ENCODE measurements around the gene IL18R1. TPM values are rescaled to one million over a fixed set of nuclear protein-coding genes. Genes with fewer than 3 reads are reported as not detected.

Gene IL18R1
- total RNA-seq, 4 donors from 2014 or later = 1.7 to 9.4 (median 3.0) TPM

DNA sequence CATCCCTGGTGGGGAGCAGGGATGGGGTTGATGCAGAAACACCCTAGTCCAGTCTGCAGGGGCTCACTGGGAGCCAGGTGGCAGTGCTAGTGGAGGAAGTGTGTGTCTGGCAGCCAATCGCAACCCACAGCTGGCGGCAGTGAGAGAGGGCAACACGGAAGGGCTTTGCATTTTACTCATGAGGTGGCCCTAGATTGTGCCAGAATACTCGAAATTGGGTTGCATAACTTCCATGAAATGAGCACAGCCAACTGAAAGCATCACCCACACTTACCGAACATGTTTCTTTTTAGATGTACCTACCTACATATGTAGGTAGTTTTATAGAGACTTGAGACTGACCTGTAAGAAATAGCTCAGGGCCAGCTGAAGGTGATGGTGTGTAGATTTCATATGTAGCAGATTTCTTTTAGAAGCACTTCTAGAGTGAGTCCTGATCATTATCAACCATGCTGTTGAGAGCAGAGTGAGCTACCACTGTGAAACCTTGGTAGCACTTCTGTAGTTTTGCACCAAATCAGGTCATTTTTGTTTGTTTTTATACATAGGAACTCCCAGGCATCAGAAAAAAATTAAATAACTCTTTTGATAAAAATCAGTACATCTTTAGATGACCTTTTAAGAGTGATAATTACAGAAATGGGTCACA is 13.0 kb downstream of the IL18R1 start:
- H3K36me3 ChIP-seq = no peaks in the 10 kb centered on the region
- intact Hi-C loops (cut with DNase I) = no loop called here

DNA sequence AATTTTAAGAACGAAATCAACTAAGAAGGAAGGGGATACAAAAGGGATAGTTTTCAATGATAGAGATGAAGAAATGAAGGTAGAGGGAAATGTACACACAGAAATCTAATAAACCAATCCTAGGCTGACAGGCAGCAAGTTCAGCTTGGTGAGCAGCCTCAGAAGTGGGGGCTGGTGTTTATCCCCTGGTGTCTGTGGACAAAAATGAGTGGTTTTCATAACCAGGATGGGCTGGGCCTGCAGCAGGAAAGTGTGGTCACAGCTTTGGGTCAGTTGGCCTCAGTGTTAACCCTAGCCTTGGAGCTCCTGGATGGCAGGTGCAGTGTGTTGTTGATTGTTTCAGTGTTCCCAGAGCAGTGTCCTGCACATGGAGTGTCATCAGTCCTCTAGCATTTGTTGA is 14.3 kb downstream of the IL18R1 start:
- Histone ChIP-seq H3K4me1 (no peaks in the 10 kb centered on the region), H3K27ac (no peak overlapping the region), H3K36me3 (no peaks in the 10 kb centered on the region), H3K9me3 (no peaks in the 10 kb centered on the region), H3K4me3 (replicated peaks in 1 of 3) (no peak overlapping the region), H3K27me3 (no peaks in the 10 kb centered on the region)
- no peak for TF ChIP-seq POLR2A (IDR thresholded peaks at IDR 0.05)
- TF ChIP-seq, protein P1, sequence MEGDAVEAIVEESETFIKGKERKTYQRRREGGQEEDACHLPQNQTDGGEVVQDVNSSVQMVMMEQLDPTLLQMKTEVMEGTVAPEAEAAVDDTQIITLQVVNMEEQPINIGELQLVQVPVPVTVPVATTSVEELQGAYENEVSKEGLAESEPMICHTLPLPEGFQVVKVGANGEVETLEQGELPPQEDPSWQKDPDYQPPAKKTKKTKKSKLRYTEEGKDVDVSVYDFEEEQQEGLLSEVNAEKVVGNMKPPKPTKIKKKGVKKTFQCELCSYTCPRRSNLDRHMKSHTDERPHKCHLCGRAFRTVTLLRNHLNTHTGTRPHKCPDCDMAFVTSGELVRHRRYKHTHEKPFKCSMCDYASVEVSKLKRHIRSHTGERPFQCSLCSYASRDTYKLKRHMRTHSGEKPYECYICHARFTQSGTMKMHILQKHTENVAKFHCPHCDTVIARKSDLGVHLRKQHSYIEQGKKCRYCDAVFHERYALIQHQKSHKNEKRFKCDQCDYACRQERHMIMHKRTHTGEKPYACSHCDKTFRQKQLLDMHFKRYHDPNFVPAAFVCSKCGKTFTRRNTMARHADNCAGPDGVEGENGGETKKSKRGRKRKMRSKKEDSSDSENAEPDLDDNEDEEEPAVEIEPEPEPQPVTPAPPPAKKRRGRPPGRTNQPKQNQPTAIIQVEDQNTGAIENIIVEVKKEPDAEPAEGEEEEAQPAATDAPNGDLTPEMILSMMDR (IDR thresholded peaks at IDR 0.05) = no peak
- 96 to 97% methylated on average over 1 of the region's 1 CpG for WGBS, 2 donors
- intact Hi-C loops (cut with DNase I) = no loop called here
- DNase-seq = no peak

More for the DNA sequence above, 13.0 kb downstream of the IL18R1 start:
- no peaks in the 10 kb centered on the region for H3K4me1 ChIP-seq
- H3K4me3 ChIP-seq (replicated peaks in 1 of 3) = no peak overlapping the region
- H3K27ac ChIP-seq = no peak overlapping the region
- no peak for TF ChIP-seq POLR2A (IDR thresholded peaks at IDR 0.05)
- TF ChIP-seq, protein P1 (IDR thresholded peaks at IDR 0.05) = no peak
- 85 to 89% methylated on average over 5 of the region's 5 CpGs for WGBS, 2 donors
- DNase-seq = no peak
- H3K27me3 ChIP-seq = no peaks in the 10 kb centered on the region
- H3K9me3 ChIP-seq = no peaks in the 10 kb centered on the region

DNA sequence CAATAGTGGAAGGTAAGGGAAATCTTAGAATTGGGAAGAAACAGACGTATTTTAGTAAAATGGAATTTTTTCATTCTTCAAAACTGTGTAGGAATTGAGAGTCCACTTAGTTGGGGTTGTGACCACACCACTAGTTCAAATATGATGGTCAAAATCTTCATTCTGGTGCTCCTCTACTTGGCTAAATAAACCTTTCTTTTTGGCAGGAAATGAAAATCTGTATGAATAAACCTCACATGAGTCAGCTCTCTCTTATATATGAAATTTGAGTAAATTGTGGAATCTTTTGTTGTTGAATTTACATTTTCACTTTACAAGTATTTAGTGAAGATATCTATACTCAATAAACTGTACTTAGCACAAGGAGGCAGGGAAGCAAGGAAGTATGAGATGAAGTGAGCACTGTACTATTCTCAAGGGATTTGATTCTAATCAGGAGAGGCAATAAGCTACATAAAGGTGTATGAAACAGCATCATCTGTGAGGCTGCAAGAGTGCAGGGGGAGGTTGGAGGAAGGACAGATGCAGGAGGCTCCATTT is 20.5 kb downstream of the IL18R1 start:
- intact Hi-C loops (cut with DNase I) = no loop called here
- DNase-seq = no peak
- WGBS, 2 donors = 81 to 89% methylated on average over 1 of the region's 1 CpG
- no peaks in the 10 kb centered on the region for H3K27me3 ChIP-seq
- no peak for TF ChIP-seq POLR2A (IDR thresholded peaks at IDR 0.05)
- TF ChIP-seq, protein P1 (IDR thresholded peaks at IDR 0.05) = no peak
- H3K4me1 ChIP-seq = no peaks in the 10 kb centered on the region
- H3K27ac ChIP-seq = no peak overlapping the region
- H3K36me3 ChIP-seq = no peaks in the 10 kb centered on the region
- H3K4me3 ChIP-seq (replicated peaks in 1 of 3) = no peak overlapping the region
- H3K9me3 ChIP-seq = no peaks in the 10 kb centered on the region

DNA sequence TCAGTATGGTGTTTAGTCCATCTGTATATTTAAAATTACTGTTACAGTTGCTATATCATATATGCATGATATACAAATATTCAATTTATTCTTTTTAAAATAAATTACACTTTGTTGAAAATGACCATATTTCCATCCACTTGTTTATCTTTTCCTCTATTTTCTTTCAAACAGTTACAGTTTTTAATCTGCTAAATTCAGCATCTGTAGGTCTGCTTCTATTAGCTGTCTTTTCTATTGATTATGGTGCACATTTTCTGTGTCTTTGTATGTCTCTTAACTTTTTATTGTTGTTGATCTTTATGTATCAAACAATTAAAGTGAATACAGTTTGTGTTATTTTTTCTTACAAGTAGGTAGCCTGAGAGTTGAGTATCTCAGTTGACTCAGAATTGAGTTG is 28.1 kb downstream of the IL18R1 start:
- no peaks in the 10 kb centered on the region for H3K27me3 ChIP-seq
- H3K4me3 ChIP-seq (replicated peaks in 1 of 3) = no peak overlapping the region
- no peak for DNase-seq
- H3K9me3 ChIP-seq = no peaks in the 10 kb centered on the region
- H3K4me1 ChIP-seq = no peaks in the 10 kb centered on the region
- intact Hi-C loops (cut with DNase I) = no loop called here
- no peak overlapping the region for H3K27ac ChIP-seq
- TF ChIP-seq, protein P1 (IDR thresholded peaks at IDR 0.05) = no peak
- no peak for TF ChIP-seq POLR2A (IDR thresholded peaks at IDR 0.05)
- no peaks in the 10 kb centered on the region for H3K36me3 ChIP-seq

DNA sequence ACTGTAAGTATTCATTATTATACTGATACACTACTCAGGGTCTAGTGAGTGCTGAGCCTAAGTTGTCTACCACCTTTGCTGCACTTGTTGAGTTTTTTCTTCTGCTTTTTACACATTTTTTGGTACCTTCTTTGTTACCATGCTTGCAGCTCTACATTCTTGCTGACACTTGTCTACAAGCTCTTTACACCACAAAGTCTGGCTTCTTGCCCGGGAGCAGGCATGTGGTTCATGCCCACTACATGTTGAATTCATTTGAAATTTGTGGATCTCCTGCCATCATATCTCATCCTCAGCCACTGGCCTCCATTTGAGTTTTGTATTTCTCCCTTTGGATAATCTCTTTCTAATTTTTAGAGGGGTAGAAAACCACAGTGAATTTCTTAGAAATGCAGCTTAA is 29.9 kb downstream of the IL18R1 start:
- no peaks in the 10 kb centered on the region for H3K4me1 ChIP-seq

More for the DNA sequence above, 29.9 kb downstream of the IL18R1 start:
- intact Hi-C loops (cut with DNase I) = no loop called here
- WGBS, 2 donors = 41 to 45% methylated on average over 1 of the region's 1 CpG
- Histone ChIP-seq H3K36me3 (no peaks in the 10 kb centered on the region), H3K4me3 (replicated peaks in 1 of 3) (no peak overlapping the region), H3K27ac (no peak overlapping the region), H3K27me3 (no peaks in the 10 kb centered on the region), H3K9me3 (no peaks in the 10 kb centered on the region)
- peak; percentile 75 to 82 for DNase-seq
- TF ChIP-seq, protein P1 (IDR thresholded peaks at IDR 0.05) = no peak
- TF ChIP-seq POLR2A (IDR thresholded peaks at IDR 0.05) = no peak
